Measurements from ENCODE around the gene TBC1D20. TPM values are rescaled to one million over a fixed set of nuclear protein-coding genes. Genes with fewer than 3 reads are reported as not detected.

Gene TBC1D20
- total RNA-seq, 1 donor from 2014 or later = 12.6 TPM

Other genes starting within 250 kb of the TBC1D20 start
- gene DEFB129, start 235.3 kb downstream of the TBC1D20 start, total RNA-seq = not detected
- gene DEFB132, start 204.8 kb downstream of the TBC1D20 start, total RNA-seq = 0.15 TPM
- gene C20orf96, start 171.8 kb downstream of the TBC1D20 start, total RNA-seq = 2.0 TPM
- 5.6 TPM for gene ZCCHC3, start 165.0 kb downstream of the TBC1D20 start, total RNA-seq
- 5.6 TPM for gene SOX12, start 137.0 kb downstream of the TBC1D20 start, total RNA-seq
- gene NRSN2, start 115.4 kb downstream of the TBC1D20 start, total RNA-seq = 3.1 TPM
- gene TRIB3, start 81.8 kb downstream of the TBC1D20 start, total RNA-seq = 18.3 TPM
- 73.9 TPM for gene RBCK1, start 54.2 kb downstream of the TBC1D20 start, total RNA-seq
- 33.6 TPM for gene CSNK2A1, start 81.3 kb upstream of the TBC1D20 start, total RNA-seq
- not detected for gene TCF15, start 147.8 kb upstream of the TBC1D20 start, total RNA-seq
- gene SRXN1, start 190.7 kb upstream of the TBC1D20 start, total RNA-seq = 15.7 TPM
- gene SCRT2, start 213.3 kb upstream of the TBC1D20 start, total RNA-seq = not detected

Data from left lobe of liver (tissue), 1 donor.